Neutrophil (primary cell): ENCODE results near the gene ACSBG1.

Experiments used
- H3K27ac ChIP-seq: fragments of 200-600 bp; sonication (generic); 2 replicates; pipeline ENCODE4 v1.5.1; 2016; ENCODE audit warnings: mild to moderate bottlenecking, moderate library complexity
- H3K27me3 ChIP-seq: fragments of 200-600 bp; sonication (generic); 2 replicates; pipeline ENCODE4 v1.6.0; 2016; ENCODE audit warnings: mild to moderate bottlenecking
- H3K36me3 ChIP-seq: fragments of 200-600 bp; sonication (generic); 2 replicates; pipeline ENCODE4 v1.5.1; 2017
- H3K4me1 ChIP-seq, 2 experiments: fragments of 200-600 bp in 1 of 2; sonication (generic) in 1 of 2; 1 replicate in 1 of 2; 2 replicates in 1 of 2; pipeline versions ENCODE4 v1.5.1 to v1.6.1; 2013 to 2016; ENCODE audit warnings: low read depth in 1 of 2, low read length in 1 of 2, mild to moderate bottlenecking in 1 of 2, moderate library complexity in 1 of 2; ENCODE audit not compliant: control insufficient read depth in 1 of 2, insufficient read depth in 1 of 2
- H3K4me3 ChIP-seq, 2 experiments: fragments of 200-600 bp in 1 of 2; sonication (generic) in 1 of 2; 1 replicate in 1 of 2; 2 replicates in 1 of 2; pipeline ENCODE4 v1.5.1; 2013 to 2016; ENCODE audit warnings: low read depth in 1 of 2, low read length in 1 of 2, mild to moderate bottlenecking in 1 of 2, moderate library complexity in 1 of 2
- H3K9me3 ChIP-seq: fragments of 200-600 bp; sonication (generic); 2 replicates; pipeline ENCODE4 v1.5.1; 2016
- TF ChIP-seq, protein P1 (sequence below): fragments of 200-600 bp; sonication (generic); IDR thresholded peaks from 2 replicates; pipeline ENCODE4 v1.5.1; 2016; ENCODE audit warnings: antibody characterized with exemption

ACSBG1 gene, protein sequence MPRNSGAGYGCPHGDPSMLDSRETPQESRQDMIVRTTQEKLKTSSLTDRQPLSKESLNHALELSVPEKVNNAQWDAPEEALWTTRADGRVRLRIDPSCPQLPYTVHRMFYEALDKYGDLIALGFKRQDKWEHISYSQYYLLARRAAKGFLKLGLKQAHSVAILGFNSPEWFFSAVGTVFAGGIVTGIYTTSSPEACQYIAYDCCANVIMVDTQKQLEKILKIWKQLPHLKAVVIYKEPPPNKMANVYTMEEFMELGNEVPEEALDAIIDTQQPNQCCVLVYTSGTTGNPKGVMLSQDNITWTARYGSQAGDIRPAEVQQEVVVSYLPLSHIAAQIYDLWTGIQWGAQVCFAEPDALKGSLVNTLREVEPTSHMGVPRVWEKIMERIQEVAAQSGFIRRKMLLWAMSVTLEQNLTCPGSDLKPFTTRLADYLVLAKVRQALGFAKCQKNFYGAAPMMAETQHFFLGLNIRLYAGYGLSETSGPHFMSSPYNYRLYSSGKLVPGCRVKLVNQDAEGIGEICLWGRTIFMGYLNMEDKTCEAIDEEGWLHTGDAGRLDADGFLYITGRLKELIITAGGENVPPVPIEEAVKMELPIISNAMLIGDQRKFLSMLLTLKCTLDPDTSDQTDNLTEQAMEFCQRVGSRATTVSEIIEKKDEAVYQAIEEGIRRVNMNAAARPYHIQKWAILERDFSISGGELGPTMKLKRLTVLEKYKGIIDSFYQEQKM

DNA sequence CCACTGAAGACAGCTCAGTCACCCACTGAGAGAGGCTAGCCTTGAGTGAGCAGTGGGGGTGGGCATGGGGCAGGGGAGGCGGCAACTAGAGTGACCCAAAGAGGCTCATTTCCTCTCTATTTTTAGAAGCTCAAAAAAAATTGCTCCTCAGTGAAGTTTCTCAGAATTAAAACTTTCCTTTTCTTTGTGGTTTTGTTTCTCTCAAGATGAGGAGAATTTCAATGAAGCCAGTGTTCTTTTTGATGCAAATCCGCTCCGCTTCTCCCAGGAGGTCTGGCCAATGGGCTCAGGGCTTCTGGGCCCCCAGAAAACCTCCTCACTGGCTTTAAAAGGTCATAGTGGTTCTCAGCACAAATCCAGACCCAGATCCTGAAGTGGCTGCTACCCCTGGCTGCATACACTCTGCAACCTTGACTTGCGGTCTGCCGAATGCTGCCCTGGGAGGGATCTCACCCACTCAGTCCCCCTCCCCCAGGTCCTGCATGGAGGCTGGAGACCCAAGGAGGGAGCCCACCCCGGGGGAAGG is at the start of gene ACSBG1:
ACSBG1 (minus strand) TSS at position 51 of the 526 bp plus-strand sequence. CDS start 64 bp downstream, outside the sequence.
- TF ChIP-seq, protein P1, sequence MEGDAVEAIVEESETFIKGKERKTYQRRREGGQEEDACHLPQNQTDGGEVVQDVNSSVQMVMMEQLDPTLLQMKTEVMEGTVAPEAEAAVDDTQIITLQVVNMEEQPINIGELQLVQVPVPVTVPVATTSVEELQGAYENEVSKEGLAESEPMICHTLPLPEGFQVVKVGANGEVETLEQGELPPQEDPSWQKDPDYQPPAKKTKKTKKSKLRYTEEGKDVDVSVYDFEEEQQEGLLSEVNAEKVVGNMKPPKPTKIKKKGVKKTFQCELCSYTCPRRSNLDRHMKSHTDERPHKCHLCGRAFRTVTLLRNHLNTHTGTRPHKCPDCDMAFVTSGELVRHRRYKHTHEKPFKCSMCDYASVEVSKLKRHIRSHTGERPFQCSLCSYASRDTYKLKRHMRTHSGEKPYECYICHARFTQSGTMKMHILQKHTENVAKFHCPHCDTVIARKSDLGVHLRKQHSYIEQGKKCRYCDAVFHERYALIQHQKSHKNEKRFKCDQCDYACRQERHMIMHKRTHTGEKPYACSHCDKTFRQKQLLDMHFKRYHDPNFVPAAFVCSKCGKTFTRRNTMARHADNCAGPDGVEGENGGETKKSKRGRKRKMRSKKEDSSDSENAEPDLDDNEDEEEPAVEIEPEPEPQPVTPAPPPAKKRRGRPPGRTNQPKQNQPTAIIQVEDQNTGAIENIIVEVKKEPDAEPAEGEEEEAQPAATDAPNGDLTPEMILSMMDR = no peak
- no peaks in the 10 kb centered on the region for H3K9me3 ChIP-seq
- no peak within 1 kb of the TSS for H3K4me3 ChIP-seq
- no peaks in the 10 kb centered on the region for H3K4me1 ChIP-seq
- H3K27me3 ChIP-seq = peaks cover 5% of the 10 kb centered on the region
- H3K36me3 ChIP-seq = no peaks in the 10 kb centered on the region
- no peak within 1 kb of the TSS for H3K27ac ChIP-seq

DNA sequence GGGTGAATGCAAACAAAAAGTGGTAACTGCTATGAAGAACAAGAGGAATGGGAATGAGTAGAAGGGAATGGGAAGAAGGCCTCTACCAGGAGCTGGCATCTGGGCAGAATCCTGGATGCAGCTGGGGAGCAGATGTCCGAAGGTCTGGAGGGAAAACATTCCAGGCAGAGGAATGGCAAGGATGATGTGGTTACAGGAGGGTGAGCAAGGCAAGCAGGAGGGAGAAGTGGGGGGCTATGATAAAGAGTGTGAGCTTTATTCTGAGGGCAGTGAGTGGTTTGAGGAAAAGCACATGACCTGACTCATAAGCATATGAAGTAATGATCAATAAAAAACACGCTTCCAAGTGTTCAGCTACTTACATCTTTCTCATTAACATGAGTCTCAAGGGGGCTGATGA is 48.0 kb upstream of the ACSBG1 start:
- TF ChIP-seq, protein P1 = no peak

DNA sequence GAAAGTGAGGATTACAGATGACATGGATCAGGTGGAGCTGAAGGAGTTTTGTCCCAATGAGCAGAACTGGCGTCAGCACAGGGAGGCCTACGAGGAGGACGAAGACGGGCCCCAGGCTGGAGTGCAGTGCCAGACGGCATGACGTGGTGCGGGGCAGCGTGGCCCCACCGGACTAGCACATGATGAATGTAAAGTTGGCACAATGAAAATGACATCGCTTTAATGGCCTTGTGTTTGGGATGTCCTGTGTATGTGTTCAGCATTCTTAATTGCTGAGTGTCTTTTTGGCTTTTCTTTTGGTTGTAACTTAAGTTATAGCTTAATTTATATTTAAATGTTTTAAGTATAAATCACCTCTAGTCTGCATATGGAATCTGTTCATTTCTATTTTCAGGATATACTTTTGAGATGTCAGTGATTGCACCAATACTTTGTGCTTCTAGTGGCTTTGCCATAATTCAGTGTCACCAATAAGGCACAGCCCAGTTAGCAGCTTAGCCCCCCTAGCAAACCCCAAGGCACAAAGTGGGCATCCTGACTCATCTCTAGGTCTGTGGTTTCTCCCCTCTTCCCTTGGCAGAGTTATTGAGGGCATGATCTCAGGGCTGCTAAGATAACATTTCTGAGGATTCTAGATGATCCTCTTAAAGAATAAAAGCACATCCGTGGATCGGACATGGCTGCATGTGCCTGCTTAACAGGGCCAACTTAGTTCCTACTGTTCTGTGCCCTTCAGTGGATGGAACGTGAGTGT is 46.1 kb upstream of the ACSBG1 start:
- no peaks in the 10 kb centered on the region for H3K27me3 ChIP-seq
- H3K4me3 ChIP-seq = no peak overlapping the region
- H3K27ac ChIP-seq = no peak overlapping the region
- TF ChIP-seq, protein P1 = no peak
- no peaks in the 10 kb centered on the region for H3K9me3 ChIP-seq
- H3K36me3 ChIP-seq = peaks cover 50% of the 10 kb centered on the region
- H3K4me1 ChIP-seq = peaks cover 6 to 8% of the 10 kb centered on the region in 2 experiments

More for the DNA sequence above, 48.0 kb upstream of the ACSBG1 start:
- H3K9me3 ChIP-seq = no peaks in the 10 kb centered on the region
- no peak overlapping the region for H3K4me3 ChIP-seq
- no peak overlapping the region for H3K27ac ChIP-seq
- H3K4me1 ChIP-seq = peaks cover 4 to 8% of the 10 kb centered on the region in 2 experiments
- peaks cover 60% of the 10 kb centered on the region for H3K36me3 ChIP-seq
- no peaks in the 10 kb centered on the region for H3K27me3 ChIP-seq

DNA sequence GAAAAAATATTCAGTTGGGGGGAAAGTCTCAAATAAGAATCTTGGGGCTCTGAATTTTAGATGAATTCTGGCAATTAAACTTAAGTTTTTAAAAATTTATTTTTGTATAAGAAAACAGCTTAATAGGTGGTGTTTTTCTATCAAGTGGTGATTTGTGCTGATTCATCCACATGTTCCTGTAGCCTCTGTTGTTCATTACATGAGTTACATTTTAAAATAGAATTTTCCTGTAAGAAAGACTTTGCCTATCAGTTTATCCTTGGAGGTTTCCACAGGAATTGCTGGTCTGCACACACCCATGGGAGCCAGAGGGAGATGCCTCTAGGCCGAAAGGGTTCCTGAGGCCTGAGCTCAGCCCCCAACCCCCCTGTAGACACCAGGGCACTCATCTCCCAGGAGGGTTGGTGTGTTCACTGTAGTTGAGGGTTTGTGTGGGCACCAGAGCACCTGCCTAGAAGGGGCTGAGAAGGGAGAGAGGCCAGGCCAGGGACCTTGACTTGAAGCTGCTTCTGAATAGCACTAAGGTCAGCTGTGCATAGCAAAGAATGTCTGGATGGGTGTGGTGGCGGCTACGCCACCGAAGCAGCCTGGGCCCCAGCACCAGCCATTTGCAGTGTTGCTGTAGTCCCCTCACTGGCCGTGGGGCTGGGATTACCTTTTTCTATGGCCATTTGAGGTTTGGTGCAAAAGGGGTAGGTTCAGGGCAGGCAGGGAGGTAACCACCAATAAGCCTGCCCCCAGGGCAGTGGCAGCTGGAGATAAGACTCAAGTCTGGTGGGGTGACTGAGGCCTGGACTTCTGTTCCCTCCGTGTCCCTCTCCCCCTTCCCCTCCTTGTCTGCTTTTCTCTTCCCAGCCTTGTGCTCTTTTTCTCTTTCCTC is 41.9 kb upstream of the ACSBG1 start:
- TF ChIP-seq, protein P1 = no peak
- Histone ChIP-seq H3K9me3 (no peaks in the 10 kb centered on the region), H3K36me3 (peaks cover 34% of the 10 kb centered on the region), H3K27me3 (no peaks in the 10 kb centered on the region), H3K27ac (no peak overlapping the region), H3K4me3 (no peak overlapping the region), H3K4me1 (peaks cover 6 to 8% of the 10 kb centered on the region in 2 experiments)
